AG04450 (cell line): ENCODE data around the gene ZCCHC7. TPM values are rescaled to one million over a fixed set of nuclear protein-coding genes. Genes with fewer than 3 reads are reported as not detected.

Source experiments
- CTCF ChIA-PET: fragments of 300-600, 350-600 bp; formaldehyde crosslinking; extraction: SDS; loops from one replicate; lab custom pipeline; 2022; ENCODE audit warnings: antibody characterized with exemption, inconsistent platforms; lab: Charles Lee
- POLR2A ChIA-PET: fragments of 350-600 bp; formaldehyde crosslinking; extraction: SDS; loops from one replicate; lab custom pipeline; 2021; ENCODE audit warnings: antibody characterized with exemption, inconsistent platforms; lab: Yijun Ruan, JAX
- DNase-seq: peaks from one replicate; pipeline ENCODE4 v3.0.0-alpha.2; 2011; ENCODE audit warnings: low read depth, low spot score
- H3K27ac ChIP-seq: one replicate; pipeline ENCODE4 v1.5.1; 2012; ENCODE audit warnings: low read depth, low read length, control low read depth
- H3K27me3 ChIP-seq: one replicate; pipeline ENCODE4 v1.6.0; 2012; ENCODE audit warnings: low read length; ENCODE audit not compliant: control insufficient read depth, insufficient read depth
- H3K4me3 ChIP-seq: 2 replicates; pipeline ENCODE4 v1.5.1; 2011; ENCODE audit warnings: mild to moderate bottlenecking, low read depth, low read length, control low read depth
- H3K9me3 ChIP-seq: 2 replicates; pipeline ENCODE4 v1.5.1; 2012; ENCODE audit warnings: low read length; ENCODE audit not compliant: control insufficient read depth, insufficient read depth
- CTCF ChIP-seq: IDR thresholded peaks from 2 replicates; pipeline ENCODE4 v1.5.1; 2011; ENCODE audit warnings: low read depth, low read length, control low read depth, inconsistent platforms
- polyA plus RNA-seq: library from polyadenylated mRNA; depleted of rRNA; stranded (reverse); fragments of >200 nt; gene quantifications from 2 replicates; pipeline ENCODE4 v1.2.3, GENCODE V29; 2011

Gene ZCCHC7
- polyA plus RNA-seq, 1 experiment, result 21.6 TPM

GRCh38 chr9:37333288-37333687 lies 212.9 kb downstream of the ZCCHC7 start:
- Histone ChIP-seq H3K4me3 (no peak overlapping the region), H3K27me3 (no peaks in the 10 kb centered on the region), H3K9me3 (no peaks in the 10 kb centered on the region), H3K27ac (no peak overlapping the region)
- no peak for DNase-seq
- ChIA-PET CTCF (no interaction called here), POLR2A (no interaction called here)
- 0 out of 2 replicates have a peak, but pooled peaks have one; percentile 11 for TF ChIP-seq CTCF

GRCh38 chr9:37335238-37335637 lies 214.9 kb downstream of the ZCCHC7 start:
- no peak overlapping the region for H3K27ac ChIP-seq
- CTCF ChIA-PET, result no interaction called here
- no peak for TF ChIP-seq CTCF
- POLR2A ChIA-PET, result no interaction called here
- H3K9me3 ChIP-seq, result no peaks in the 10 kb centered on the region
- H3K27me3 ChIP-seq, result no peaks in the 10 kb centered on the region
- DNase-seq, result no peak
- no peak overlapping the region for H3K4me3 ChIP-seq

- no peak for TF ChIP-seq CTCF
- H3K4me3 ChIP-seq, result no peak overlapping the region
- ChIA-PET POLR2A (no interaction called here), CTCF (no interaction called here)
- DNase-seq, result no peak
- no peaks in the 10 kb centered on the region for H3K9me3 ChIP-seq
- no peaks in the 10 kb centered on the region for H3K27me3 ChIP-seq
- H3K27ac ChIP-seq, result no peak overlapping the region
These were observed 215.8 kb downstream of the ZCCHC7 start for GRCh38 chr9:37336150-37336549.

GRCh38 chr9:37337301-37337890 lies 217.0 kb downstream of the ZCCHC7 start:
- Histone ChIP-seq H3K27ac (no peak overlapping the region), H3K4me3 (no peak overlapping the region), H3K9me3 (no peaks in the 10 kb centered on the region), H3K27me3 (no peaks in the 10 kb centered on the region)
- POLR2A ChIA-PET, result no interaction called here
- TF ChIP-seq CTCF, result no peak
- DNase-seq, result no peak
- CTCF ChIA-PET, result interaction anchor here (1.1 kb wide), 1 partner anchor 465 kb away, joined by 3 read pairs; no protein-coding TSS in a partner anchor

GRCh38 chr9:37338218-37338617 lies 217.8 kb downstream of the ZCCHC7 start:
- ChIA-PET POLR2A (no interaction called here), CTCF (interaction anchor here (1.1 kb wide), 1 partner anchor 466 kb away, joined by 3 read pairs; no protein-coding TSS in a partner anchor)
- Histone ChIP-seq H3K27ac (no peak overlapping the region), H3K27me3 (no peaks in the 10 kb centered on the region), H3K9me3 (no peaks in the 10 kb centered on the region), H3K4me3 (no peak overlapping the region)
- TF ChIP-seq CTCF, result no peak
- no peak for DNase-seq
